Testis (tissue), 2 donors: Measurements from ENCODE around the gene NFIX.

Source experiments
- POLR2A ChIP-seq: fragments of 450-650 bp; IDR thresholded peaks from one replicate; pipeline ENCODE4 v1.6.1; 2017; ENCODE audit warnings: antibody characterized with exemption, mild to moderate bottlenecking, moderate library complexity
- TF ChIP-seq, protein P1 (sequence below), 3 experiments: fragments of 450-650 bp in 2 of 3; fragments of 200-600 bp in 1 of 3; sonication (generic) in 1 of 3; IDR thresholded peaks; one replicate each; pipeline ENCODE4 v1.5.1; 2016 to 2019; ENCODE audit warnings: antibody characterized with exemption in 3 of 3, mild to moderate bottlenecking in 2 of 3, moderate library complexity in 1 of 3

- TF ChIP-seq POLR2A: no peak
- TF ChIP-seq, protein P1, sequence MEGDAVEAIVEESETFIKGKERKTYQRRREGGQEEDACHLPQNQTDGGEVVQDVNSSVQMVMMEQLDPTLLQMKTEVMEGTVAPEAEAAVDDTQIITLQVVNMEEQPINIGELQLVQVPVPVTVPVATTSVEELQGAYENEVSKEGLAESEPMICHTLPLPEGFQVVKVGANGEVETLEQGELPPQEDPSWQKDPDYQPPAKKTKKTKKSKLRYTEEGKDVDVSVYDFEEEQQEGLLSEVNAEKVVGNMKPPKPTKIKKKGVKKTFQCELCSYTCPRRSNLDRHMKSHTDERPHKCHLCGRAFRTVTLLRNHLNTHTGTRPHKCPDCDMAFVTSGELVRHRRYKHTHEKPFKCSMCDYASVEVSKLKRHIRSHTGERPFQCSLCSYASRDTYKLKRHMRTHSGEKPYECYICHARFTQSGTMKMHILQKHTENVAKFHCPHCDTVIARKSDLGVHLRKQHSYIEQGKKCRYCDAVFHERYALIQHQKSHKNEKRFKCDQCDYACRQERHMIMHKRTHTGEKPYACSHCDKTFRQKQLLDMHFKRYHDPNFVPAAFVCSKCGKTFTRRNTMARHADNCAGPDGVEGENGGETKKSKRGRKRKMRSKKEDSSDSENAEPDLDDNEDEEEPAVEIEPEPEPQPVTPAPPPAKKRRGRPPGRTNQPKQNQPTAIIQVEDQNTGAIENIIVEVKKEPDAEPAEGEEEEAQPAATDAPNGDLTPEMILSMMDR (IDR thresholded peaks at IDR 0.05): no peak
Measured at GRCh38 chr19:13022859-13023636, 27.8 kb downstream of the NFIX start.
